GM21423 (cell line): ENCODE data around the gene SLC15A3.
"Not testable (repeated sequence)": the region's sequence is repeated elsewhere in the genome, so short reads cannot be mapped to it uniquely, and the experiment has no call there.

Experiments
- ATAC-seq: cut with Tn5 transposase; IDR thresholded peaks from one replicate; pipeline ENCODE4 v1.9.1; 2021; ENCODE audit warnings: mild to moderate bottlenecking, moderate library complexity; ENCODE audit not compliant: unreplicated experiment

The SLC15A3 gene

GRCh38 chr11:60977224-60977623 is 25.2 kb upstream of the SLC15A3 start:
- ATAC-seq, result no peak

GRCh38 chr11:60974726-60975125 is 22.8 kb upstream of the SLC15A3 start:
- no peak for ATAC-seq

- not testable (repeated sequence) for ATAC-seq
Measured at GRCh38 chr11:60974316-60974715, 22.3 kb upstream of the SLC15A3 start.

GRCh38 chr11:60973699-60974098 is 21.7 kb upstream of the SLC15A3 start:
- ATAC-seq, result no peak

GRCh38 chr11:60972182-60973030 is 20.4 kb upstream of the SLC15A3 start:
- no peak for ATAC-seq

- ATAC-seq, result no peak
Measured at GRCh38 chr11:60971520-60971919, 19.5 kb upstream of the SLC15A3 start, which contains the start of gene CD6. TSS of gene CD6 (plus strand) at chr11:60971680. CDS start at chr11:60971866, 186 bp downstream.

GRCh38 chr11:60970890-60971289 is 18.9 kb upstream of the SLC15A3 start:
- no peak for ATAC-seq

- no peak for ATAC-seq
Measured at GRCh38 chr11:60970369-60970774, 18.4 kb upstream of the SLC15A3 start.

- ATAC-seq, result no peak
Measured at GRCh38 chr11:60968223-60968622, 16.2 kb upstream of the SLC15A3 start.

- no peak for ATAC-seq
Measured at GRCh38 chr11:60966890-60967289, 14.9 kb upstream of the SLC15A3 start.

GRCh38 chr11:60964801-60965200 is 12.8 kb upstream of the SLC15A3 start:
- ATAC-seq, result no peak

- no peak for ATAC-seq
Measured at GRCh38 chr11:60960405-60960804, 8.4 kb upstream of the SLC15A3 start.

GRCh38 chr11:60959431-60959830 is 7.5 kb upstream of the SLC15A3 start:
- ATAC-seq, result no peak

- ATAC-seq, result no peak
Measured at GRCh38 chr11:60957188-60957587, 5.2 kb upstream of the SLC15A3 start.

GRCh38 chr11:60955571-60955970 is 3.6 kb upstream of the SLC15A3 start:
- no peak for ATAC-seq

- ATAC-seq, result no peak
Measured at GRCh38 chr11:60954421-60954820, 2.4 kb upstream of the SLC15A3 start.

GRCh38 chr11:60953781-60954180 is 1.8 kb upstream of the SLC15A3 start:
- ATAC-seq, result no peak

GRCh38 chr11:60952742-60953170 is 780 bp upstream of the SLC15A3 start:
- ATAC-seq, result no peak

- no peak for ATAC-seq
Measured at GRCh38 chr11:60951606-60951903, 421 bp downstream of the SLC15A3 start.

- no peak for ATAC-seq
Measured at GRCh38 chr11:60950933-60951605, 907 bp downstream of the SLC15A3 start.

GRCh38 chr11:60950024-60950423 is 2.0 kb downstream of the SLC15A3 start:
- ATAC-seq, result no peak

GRCh38 chr11:60948250-60948649 is 3.7 kb downstream of the SLC15A3 start:
- no peak for ATAC-seq
